ENCODE data around the gene HDAC4. TPM values are rescaled to one million over a fixed set of nuclear protein-coding genes. Genes with fewer than 3 reads are reported as not detected.

HDAC4 gene
- total and polyA plus RNA-seq, 2 of the 4 experiments (the other 2 are of a cell fraction), result 4.1 to 7.2 TPM

DNA sequence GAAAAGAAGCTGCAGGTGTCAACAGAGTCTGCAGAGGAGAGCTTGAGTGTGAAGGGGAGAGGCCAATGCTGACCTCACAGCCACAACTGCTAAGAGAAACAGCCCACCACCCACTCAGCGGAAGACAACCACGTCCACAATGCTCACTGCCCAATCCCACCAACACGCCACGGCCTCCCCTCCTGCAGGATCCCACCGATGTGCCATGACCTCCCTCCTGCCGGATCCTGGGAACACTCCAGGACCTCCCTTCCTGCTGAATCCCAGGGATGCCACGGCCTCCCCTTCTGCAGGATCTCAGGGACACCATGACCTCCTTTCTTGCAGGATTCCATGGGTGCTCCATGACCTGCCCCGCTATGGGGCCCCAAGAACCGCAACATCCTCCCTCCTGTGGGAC is 285.2 kb downstream of the HDAC4 start:
- Histone ChIP-seq H3K27ac (ENCODE audit: insufficient read depth, low read length) (no peak overlapping the region), H2BK20ac (ENCODE audit: low read depth, low read length) (no peak overlapping the region), H3K23ac (ENCODE audit: low read depth, low read length) (no peak overlapping the region), H4K5ac (ENCODE audit: low read depth, low read length) (no peak overlapping the region), H2BK120ac (ENCODE audit: low read depth, low read length) (no peak overlapping the region), H3K4me3 (ENCODE audit: insufficient read depth, low read depth, low read length) (no peak overlapping the region), H3K56ac (ENCODE audit: extremely low read depth, insufficient read depth, low read length) (no peak overlapping the region), H3K4ac (ENCODE audit: low read depth, low read length) (no peak overlapping the region), H4K20me1 (ENCODE audit: insufficient read depth, low read length) (no peaks in the 10 kb centered on the region), H3K4me2 (ENCODE audit: low read depth, low read length) (no peak overlapping the region), H3K9me3 (ENCODE audit: control insufficient read depth, insufficient read depth, low read length) (no peaks in the 10 kb centered on the region), H3K4me1 (ENCODE audit: control insufficient read depth, insufficient read depth, low read length) (peaks cover 7% of the 10 kb centered on the region; the same call in 1 of the 2 replicates), H2AK9ac (replicated peaks; ENCODE audit: low read depth, low read length, poor library complexity) (no peak overlapping the region), H3K18ac (ENCODE audit: low read depth, low read length) (no peak overlapping the region), H3K9me1 (ENCODE audit: insufficient read depth, low read length) (0 out of 2 replicates have a peak, but pooled peaks cover 6% of the 10 kb centered on the region), H2AFZ (replicated peaks; ENCODE audit: low read length, poor library complexity) (no peak overlapping the region), H4K91ac (ENCODE audit: insufficient read depth, low read depth, low read length) (no peak overlapping the region), H3K27me3 (ENCODE audit: control insufficient read depth, insufficient read depth, low read length) (no peaks in the 10 kb centered on the region), H3K36me3 (ENCODE audit: control insufficient read depth, insufficient read depth, low read length) (peaks cover 26% of the 10 kb centered on the region; the same call in 1 of the 2 replicates), H3K9ac (ENCODE audit: low read depth, low read length) (no peak overlapping the region), H2BK5ac (ENCODE audit: low read depth, low read length, poor library complexity, severe bottlenecking) (no peak overlapping the region), H3K14ac (replicated peaks; ENCODE audit: low read depth, low read length) (no peak overlapping the region), H2BK15ac (ENCODE audit: low read depth, low read length) (no peak overlapping the region), H3K79me1 (ENCODE audit: low read depth in 1 of 2, low read length in 2 of 2) (no peaks in the 10 kb centered on the region), H4K8ac (ENCODE audit: low read depth in 2 of 2, low read length in 2 of 2) (no peak overlapping the region), H2AK5ac (ENCODE audit: low read depth, low read length) (no peak overlapping the region)
- dilution Hi-C loops (cut with HindIII; ENCODE audit: low sequenced_read_pairs, unreplicated experiment), result no loop called here
- intact Hi-C loops (cut with micrococcal nuclease), result no loop called here
- POLR2A ChIA-PET (ENCODE audit: unreplicated experiment), result no interaction called here
- CTCF ChIA-PET, result no interaction called here
- no peak for ATAC-seq (ENCODE audit: low read depth)
- DNase-seq, result no peak
- in situ Hi-C loops (cut with MboI; ENCODE audit: low sequenced_read_pairs), result no loop called here
- no TSS peak for BruUV-seq (replicated peaks)
- 93% methylated on average over 3 of the region's 9 CpGs; no CpG with 5 or more reads in 1 of the 2 experiments for WGBS, 2 experiments (ENCODE audit: extremely low coverage in 2 of 2, insufficient read length in 1 of 2)
- TF ChIP-seq FOS (IDR thresholded peaks at IDR 0.05; ENCODE audit: low read depth, low read length) (no peak), SMC3 (IDR thresholded peaks at IDR 0.05; ENCODE audit: low read depth, low read length) (no peak), RCOR1 (IDR thresholded peaks at IDR 0.05; ENCODE audit: insufficient replicate concordance, low read length) (no peak), MXI1 (IDR thresholded peaks at IDR 0.05; ENCODE audit: borderline replicate concordance, low read depth, low read length) (no peak), RFX5 (IDR thresholded peaks at IDR 0.05; ENCODE audit: low read depth, low read length) (no peak), ELK1 (IDR thresholded peaks at IDR 0.05; ENCODE audit: borderline replicate concordance, low read depth, low read length) (no peak), NFE2L2 (IDR thresholded peaks at IDR 0.05; ENCODE audit: low read depth, low read length) (no peak), RAD21 (IDR thresholded peaks at IDR 0.05; ENCODE audit: low read length) (no peak), MAFK (IDR thresholded peaks at IDR 0.05; ENCODE audit: low read depth, low read length) (no peak), MAZ (IDR thresholded peaks at IDR 0.05; ENCODE audit: borderline replicate concordance, low read depth, low read length) (no peak), BHLHE40 (IDR thresholded peaks at IDR 0.05; ENCODE audit: low read depth, low read length) (no peak)

Data from IMR-90 (cell line).